WTC11 (cell line): ENCODE data around the gene SLIT3. TPM values are rescaled to one million over a fixed set of nuclear protein-coding genes. Genes with fewer than 3 reads are reported as not detected.

Experiments used
- ATAC-seq: fragments of 200-7000 bp; cut with Tn5 transposase; 2 replicates; pipeline ENCODE4 v1.10.0; 2021; ENCODE audit warnings: mild to moderate bottlenecking, moderate library complexity
- CTCF ChIA-PET: fragments of 300-600 bp; sonication (Branson Sonifier 250); formaldehyde crosslinking; loops from one replicate; lab custom pipeline; 2021; ENCODE audit warnings: antibody characterized with exemption; lab: Charles Lee
- POLR2A ChIA-PET: fragments of 350-600 bp; sonication (Branson Sonifier 250); formaldehyde crosslinking; loops from one replicate; lab custom pipeline; 2021; ENCODE audit warnings: antibody characterized with exemption; lab: Charles Lee
- DNase-seq: peaks from one replicate; pipeline ENCODE4 v3.0.0; 2021; ENCODE audit warnings: low spot score
- H3K27ac Mint-ChIP-seq: 2 replicates; pipeline ENCODE4 v1.8.0; 2021; ENCODE audit warnings: mixed read lengths
- H3K27me3 Mint-ChIP-seq: 2 replicates; pipeline ENCODE4 v1.8.0; 2021; ENCODE audit warnings: low read depth, mild to moderate bottlenecking, moderate library complexity, mixed read lengths
- H3K36me3 Mint-ChIP-seq: 2 replicates; pipeline ENCODE4 v1.8.0; 2021; ENCODE audit warnings: mixed read lengths
- H3K4me1 Mint-ChIP-seq: 2 replicates; pipeline ENCODE4 v1.8.0; 2022; ENCODE audit warnings: mixed read lengths
- H3K4me3 Mint-ChIP-seq: 2 replicates; pipeline ENCODE4 v1.8.0; 2021; ENCODE audit warnings: mild to moderate bottlenecking, moderate library complexity, mixed read lengths
- H3K9me3 Mint-ChIP-seq: 2 replicates; pipeline ENCODE4 v1.8.0; 2021; ENCODE audit warnings: mixed read lengths
- ATF1 ChIP-seq: sonication (generic); formaldehyde crosslinking; IDR thresholded peaks from 2 replicates; pipeline ENCODE4 v1.8.1; 2023; ENCODE audit warnings: mild to moderate bottlenecking, moderate library complexity, missing genetic modification reagents
- ATF3 ChIP-seq: sonication (generic); formaldehyde crosslinking; conservative IDR thresholded peaks from 2 replicates; pipeline ENCODE4 v1.8.1; 2022; ENCODE audit warnings: mild to moderate bottlenecking, missing genetic modification reagents
- ELF4 ChIP-seq: sonication (generic); formaldehyde crosslinking; IDR thresholded peaks from 2 replicates; pipeline ENCODE4 v1.8.1; 2022; ENCODE audit warnings: low read depth, mild to moderate bottlenecking, moderate library complexity, missing genetic modification reagents
- FOXK1 ChIP-seq: sonication (generic); formaldehyde crosslinking; IDR thresholded peaks from 2 replicates; pipeline ENCODE4 v1.8.0; 2022; ENCODE audit warnings: mild to moderate bottlenecking, moderate library complexity, missing genetic modification reagents
- HMGA2 ChIP-seq: fragments of 250-450 bp; sonication (Bioruptor Pico); IDR thresholded peaks from 2 replicates; pipeline ENCODE4 v1.4.0; 2021; ENCODE audit warnings: mild to moderate bottlenecking, moderate library complexity
- IRF1 ChIP-seq: sonication (generic); formaldehyde crosslinking; IDR thresholded peaks from 2 replicates; pipeline ENCODE4 v1.8.0; 2023; ENCODE audit warnings: missing genetic modification reagents
- MXD4 ChIP-seq: fragments of 250-450 bp; sonication (Bioruptor Pico); IDR thresholded peaks from 2 replicates; pipeline ENCODE4 v1.8.0; 2021; ENCODE audit warnings: mild to moderate bottlenecking, moderate library complexity, borderline replicate concordance
- NR3C1 ChIP-seq: sonication (generic); formaldehyde crosslinking; conservative IDR thresholded peaks from 2 replicates; pipeline ENCODE4 v1.8.1; 2023; ENCODE audit warnings: low read depth, mild to moderate bottlenecking, missing genetic modification reagents
- PRDM15 ChIP-seq: sonication (generic); formaldehyde crosslinking; IDR thresholded peaks from 2 replicates; pipeline ENCODE4 v1.8.0; 2022; ENCODE audit warnings: missing genetic modification reagents
- SMAD3 ChIP-seq: sonication (generic); formaldehyde crosslinking; IDR thresholded peaks from 2 replicates; pipeline ENCODE4 v1.8.0; 2022; ENCODE audit warnings: missing genetic modification reagents, mild to moderate bottlenecking, borderline replicate concordance
- TCF7 ChIP-seq: sonication (generic); formaldehyde crosslinking; IDR thresholded peaks from 2 replicates; pipeline ENCODE4 v1.8.0; 2022; ENCODE audit warnings: mild to moderate bottlenecking, low read depth, missing genetic modification reagents, moderate library complexity
- TEAD4 ChIP-seq: sonication (generic); formaldehyde crosslinking; IDR thresholded peaks from 2 replicates; pipeline ENCODE4 v1.8.0; 2022; ENCODE audit warnings: mild to moderate bottlenecking, missing genetic modification reagents
- ZNF219 ChIP-seq: sonication (generic); formaldehyde crosslinking; IDR thresholded peaks from 2 replicates; pipeline ENCODE4 v1.8.0; 2023; ENCODE audit warnings: missing genetic modification reagents, mild to moderate bottlenecking, borderline replicate concordance
- ZNF232 ChIP-seq: sonication (generic); formaldehyde crosslinking; IDR thresholded peaks from 2 replicates; pipeline ENCODE4 v1.8.0; 2022; ENCODE audit warnings: mild to moderate bottlenecking, missing genetic modification reagents
- ZNF396 ChIP-seq: fragments of 250-450 bp; sonication (Bioruptor Pico); IDR thresholded peaks from 2 replicates; pipeline ENCODE4 v1.8.0; 2021; ENCODE audit warnings: mild to moderate bottlenecking, moderate library complexity, borderline replicate concordance
- total RNA-seq: library from RNA; stranded (reverse); gene quantifications from 3 replicates; pipeline ENCODE4 v1.2.3, GENCODE V29; 2021
- TF ChIP-seq, protein P1 (sequence below): sonication (generic); formaldehyde crosslinking; IDR thresholded peaks from 2 replicates; pipeline ENCODE4 v1.8.1; 2022; ENCODE audit warnings: mild to moderate bottlenecking, moderate library complexity, missing genetic modification reagents
- TF ChIP-seq, protein P2 (sequence below): sonication (generic); formaldehyde crosslinking; IDR thresholded peaks from 2 replicates; pipeline ENCODE4 v1.8.0; 2022; ENCODE audit warnings: mild to moderate bottlenecking, missing genetic modification reagents

SLIT3 gene
- total RNA-seq, 1 experiment from 2014 or later: 1.9 TPM

GRCh38 chr5:168853972-168854371, 447.0 kb downstream of the SLIT3 start (continued):
- TF ChIP-seq PRDM15 (CRISPR knock-in tag) (no peak), ATF3 (CRISPR knock-in tag) (no peak), SMAD3 (CRISPR knock-in tag) (no peak), ZNF396 (CRISPR knock-in tag) (no peak), ELF4 (CRISPR knock-in tag) (no peak)
- TF ChIP-seq, protein P1, sequence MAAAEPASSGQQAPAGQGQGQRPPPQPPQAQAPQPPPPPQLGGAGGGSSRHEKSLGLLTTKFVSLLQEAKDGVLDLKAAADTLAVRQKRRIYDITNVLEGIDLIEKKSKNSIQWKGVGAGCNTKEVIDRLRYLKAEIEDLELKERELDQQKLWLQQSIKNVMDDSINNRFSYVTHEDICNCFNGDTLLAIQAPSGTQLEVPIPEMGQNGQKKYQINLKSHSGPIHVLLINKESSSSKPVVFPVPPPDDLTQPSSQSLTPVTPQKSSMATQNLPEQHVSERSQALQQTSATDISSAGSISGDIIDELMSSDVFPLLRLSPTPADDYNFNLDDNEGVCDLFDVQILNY (CRISPR knock-in tag): no peak

DNA sequence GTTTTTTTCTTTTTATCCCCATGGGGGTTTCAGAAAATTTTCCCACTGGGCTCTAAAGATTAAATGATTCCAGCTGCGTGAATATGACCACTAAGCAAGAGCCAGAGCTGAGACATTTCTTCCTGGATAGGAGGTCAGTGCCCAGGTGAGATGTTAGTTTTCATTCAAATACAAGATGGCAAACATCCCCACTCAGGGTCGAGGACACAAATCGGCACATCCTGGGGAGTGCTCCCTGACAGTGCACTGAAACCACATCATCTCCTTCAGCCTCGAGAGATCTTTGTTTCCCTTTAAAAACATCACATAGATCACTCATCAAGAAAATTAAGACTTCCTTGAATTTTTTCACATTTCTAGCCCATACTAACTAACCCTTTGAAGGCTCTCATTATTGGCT, 448.6 kb downstream of the SLIT3 start:
- no peak overlapping the region for H3K27ac Mint-ChIP-seq
- peaks cover 3% of the 10 kb centered on the region; the same call in 1 of the 2 replicates for H3K27me3 Mint-ChIP-seq
- H3K4me1 Mint-ChIP-seq: peaks cover 6% of the 10 kb centered on the region; the same call in 1 of the 2 replicates
- CTCF ChIA-PET: no interaction called here
- TF ChIP-seq HMGA2 (CRISPR knock-in tag) (no peak), ATF1 (CRISPR knock-in tag) (no peak), TCF7 (CRISPR knock-in tag) (no peak), MXD4 (CRISPR knock-in tag) (no peak), ZNF219 (CRISPR knock-in tag) (no peak), ZNF232 (CRISPR knock-in tag) (no peak), IRF1 (CRISPR knock-in tag) (no peak)
- H3K9me3 Mint-ChIP-seq: no peaks in the 10 kb centered on the region
- H3K36me3 Mint-ChIP-seq: no peaks in the 10 kb centered on the region
- no peak overlapping the region for H3K4me3 Mint-ChIP-seq
- POLR2A ChIA-PET: no interaction called here
- ATAC-seq (no peak), DNase-seq (no peak)

GRCh38 chr5:168851902-168852321, 449.0 kb downstream of the SLIT3 start:
- DNase-seq (no peak), ATAC-seq (no peak)
- Mint-ChIP-seq H3K4me3 (no peak overlapping the region), H3K27ac (no peak overlapping the region; the same call in 1 of the 2 replicates), H3K36me3 (no peaks in the 10 kb centered on the region), H3K27me3 (peaks cover 3% of the 10 kb centered on the region; the same call in 1 of the 2 replicates), H3K4me1 (peaks cover 6% of the 10 kb centered on the region; the same call in 1 of the 2 replicates), H3K9me3 (no peaks in the 10 kb centered on the region)
- ChIA-PET POLR2A (no interaction called here), CTCF (no interaction called here)
- no peak for TF ChIP-seq NR3C1 (CRISPR knock-in tag)
- no peak for TF ChIP-seq FOXK1
- TF ChIP-seq, protein P2, sequence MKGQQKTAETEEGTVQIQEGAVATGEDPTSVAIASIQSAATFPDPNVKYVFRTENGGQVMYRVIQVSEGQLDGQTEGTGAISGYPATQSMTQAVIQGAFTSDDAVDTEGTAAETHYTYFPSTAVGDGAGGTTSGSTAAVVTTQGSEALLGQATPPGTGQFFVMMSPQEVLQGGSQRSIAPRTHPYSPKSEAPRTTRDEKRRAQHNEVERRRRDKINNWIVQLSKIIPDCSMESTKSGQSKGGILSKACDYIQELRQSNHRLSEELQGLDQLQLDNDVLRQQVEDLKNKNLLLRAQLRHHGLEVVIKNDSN: no peak
- TF ChIP-seq TEAD4 (CRISPR knock-in tag): no peak
- TF ChIP-seq HMGA2 (CRISPR knock-in tag): no peak
